Fibroblast of skin of left quadriceps (primary cell): ENCODE data around the gene FNDC10.

Source experiments
- DNase-seq, 2 experiments: peaks; one replicate each; pipeline ENCODE4 v3.0.0-alpha.2; 2013; ENCODE audit warnings: low read depth in 2 of 2

Gene FNDC10

DNA sequence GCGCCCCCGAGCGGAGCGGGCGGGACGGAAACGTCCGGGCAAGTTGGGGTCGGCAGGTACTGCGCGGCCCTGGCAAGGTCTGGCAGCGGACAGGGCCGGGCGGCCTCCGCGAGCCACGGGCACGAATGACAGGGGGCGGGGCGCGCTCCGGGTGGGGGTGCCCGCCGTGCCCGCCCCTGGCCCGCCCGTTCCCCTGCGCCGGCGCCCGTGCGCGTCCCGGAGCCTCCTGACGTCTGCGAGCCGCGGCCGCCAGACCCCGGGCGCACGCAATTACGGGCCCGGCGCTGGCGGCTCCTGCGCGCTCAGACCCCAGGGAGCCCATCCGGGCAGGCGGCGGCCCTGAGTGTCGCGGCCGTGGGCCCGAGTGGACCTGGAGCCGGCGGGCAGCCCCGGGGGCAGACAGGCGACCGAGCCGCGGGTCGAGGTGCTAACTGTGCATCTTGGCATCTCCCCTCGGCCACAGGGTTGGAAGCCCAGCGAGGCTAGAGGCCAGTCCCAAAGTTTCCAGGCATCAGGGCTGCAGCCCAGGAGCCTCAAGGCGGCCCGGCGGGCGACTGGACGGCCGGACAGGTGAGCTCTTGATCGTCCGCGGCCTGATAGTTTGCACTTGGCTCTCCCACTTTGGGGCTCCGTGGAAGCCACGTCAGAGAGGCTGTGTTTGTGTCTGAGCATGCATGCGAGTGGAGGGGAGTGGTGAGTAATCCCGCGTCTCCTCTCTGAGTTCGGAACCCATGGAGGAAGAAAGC is 16.3 kb upstream of the FNDC10 start:
- no peak for DNase-seq

DNA sequence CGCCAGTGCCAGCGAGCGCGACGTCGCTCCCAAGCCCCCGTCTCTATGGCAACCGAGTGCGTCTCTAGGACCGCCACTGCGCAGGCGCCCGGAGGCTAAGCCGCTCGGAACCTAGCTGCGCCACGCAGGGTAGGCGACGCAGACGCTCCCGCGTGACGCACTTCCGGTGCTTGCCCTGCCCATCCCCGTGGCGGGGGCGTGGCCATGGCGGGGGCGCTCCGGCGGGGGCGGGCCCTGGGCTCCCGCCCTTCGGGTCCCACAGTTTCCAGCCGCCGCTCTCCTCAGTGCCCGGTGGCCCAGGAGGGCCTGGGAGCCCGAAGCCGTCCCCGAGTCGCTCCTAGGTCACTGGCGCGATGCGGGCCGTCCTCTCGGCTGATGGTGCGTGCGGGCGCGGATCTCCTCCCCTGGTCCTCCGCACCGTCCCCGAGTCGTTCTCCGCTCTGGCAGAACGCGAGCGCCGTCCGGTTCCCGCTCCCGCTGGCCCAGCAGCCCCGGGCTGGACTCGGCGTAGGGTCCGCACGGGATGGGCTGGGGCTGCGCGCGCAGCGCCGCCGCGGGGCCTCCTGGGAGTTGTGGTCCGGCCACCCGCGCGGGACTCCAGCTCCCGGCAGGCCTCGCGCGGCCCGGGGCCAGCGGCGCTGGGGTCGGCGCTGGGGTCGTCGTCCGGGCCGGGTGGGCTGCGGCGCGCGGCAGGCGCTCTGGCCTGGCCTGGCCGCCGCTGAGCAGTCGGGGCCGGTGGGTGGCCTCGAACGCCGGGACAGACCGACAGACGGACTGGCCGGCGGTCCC is 15.5 kb upstream of the FNDC10 start, which contains the start of gene MIB2:
TSS of gene MIB2 (plus strand) at position 245 of the 789 bp plus-strand sequence. CDS start 7,953 bp downstream, outside the sequence.
- DNase-seq, result peak; percentile 88 to 89

DNA sequence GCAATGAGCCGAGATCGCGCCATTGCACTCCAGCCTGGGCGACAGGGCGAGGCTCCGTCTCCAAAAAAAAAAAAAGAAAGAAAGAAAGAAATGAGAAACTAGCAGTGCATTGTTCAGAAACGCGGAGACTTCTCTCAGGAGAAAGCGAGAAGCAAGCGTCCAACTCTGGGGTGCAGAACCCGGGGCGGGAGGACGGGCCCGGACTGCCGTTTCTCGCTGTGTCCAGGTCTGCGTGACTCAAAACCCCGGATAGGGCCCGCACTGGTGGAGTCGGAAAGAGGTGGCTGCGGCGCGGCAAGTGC is 15.0 kb upstream of the FNDC10 start:
- DNase-seq, result no peak

GRCh38 chr1:1614204-1614953 is 14.4 kb upstream of the FNDC10 start:
- DNase-seq, result peak in 1 of 2 experiments; percentile 6

DNA sequence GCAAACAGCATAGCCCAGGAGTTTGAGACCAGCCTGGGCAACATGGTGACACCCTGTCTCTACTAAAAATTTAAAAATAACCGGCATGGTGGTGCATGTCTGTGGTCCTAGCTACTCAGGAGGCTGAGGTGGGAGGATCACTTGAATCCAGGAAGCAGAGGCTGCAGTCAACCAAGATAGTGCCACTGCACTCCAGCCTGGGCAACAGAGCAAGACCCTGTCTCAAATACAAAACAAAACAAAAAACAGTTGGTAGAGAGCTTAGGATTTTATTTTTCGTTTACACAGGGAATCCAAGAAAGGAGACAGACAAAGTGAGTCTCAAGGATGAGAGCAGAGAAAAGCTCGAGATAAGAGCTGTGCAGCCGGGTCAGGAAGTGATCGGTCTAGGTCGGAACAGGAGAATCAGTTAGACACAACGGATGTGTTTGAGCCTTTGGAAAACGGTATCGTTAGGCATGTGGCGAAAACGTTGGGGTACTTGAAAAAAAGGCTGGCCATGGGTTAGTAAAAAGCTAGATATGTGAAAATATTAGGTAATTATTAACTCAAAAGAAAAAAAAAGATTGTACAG is 13.7 kb upstream of the FNDC10 start:
- no peak for DNase-seq

- DNase-seq, result no peak
Observed at GRCh38 chr1:1612104-1612400, 12.1 kb upstream of the FNDC10 start.

DNA sequence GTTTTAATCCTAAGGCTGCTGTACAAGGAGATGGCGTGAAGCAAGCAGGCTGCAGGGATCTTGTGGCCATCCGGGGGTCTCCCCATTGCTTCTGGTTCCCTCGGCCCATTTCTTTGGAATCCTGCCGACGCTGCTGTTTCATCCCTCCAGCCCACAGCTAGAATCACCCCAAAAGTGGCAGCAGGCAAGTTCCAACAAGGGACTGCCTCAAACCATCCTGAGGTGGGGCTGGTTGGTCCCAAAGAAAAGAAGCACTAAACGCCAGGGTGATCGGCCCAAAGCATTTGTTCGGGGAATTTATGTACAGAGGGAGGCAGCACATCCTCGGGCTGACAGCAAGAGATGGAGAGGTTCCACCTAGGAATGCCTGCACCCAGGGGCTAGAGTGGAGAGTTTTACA is 10.9 kb upstream of the FNDC10 start:
- no peak for DNase-seq

- DNase-seq, result no peak
Observed at GRCh38 chr1:1609822-1610485, 10.0 kb upstream of the FNDC10 start.

DNA sequence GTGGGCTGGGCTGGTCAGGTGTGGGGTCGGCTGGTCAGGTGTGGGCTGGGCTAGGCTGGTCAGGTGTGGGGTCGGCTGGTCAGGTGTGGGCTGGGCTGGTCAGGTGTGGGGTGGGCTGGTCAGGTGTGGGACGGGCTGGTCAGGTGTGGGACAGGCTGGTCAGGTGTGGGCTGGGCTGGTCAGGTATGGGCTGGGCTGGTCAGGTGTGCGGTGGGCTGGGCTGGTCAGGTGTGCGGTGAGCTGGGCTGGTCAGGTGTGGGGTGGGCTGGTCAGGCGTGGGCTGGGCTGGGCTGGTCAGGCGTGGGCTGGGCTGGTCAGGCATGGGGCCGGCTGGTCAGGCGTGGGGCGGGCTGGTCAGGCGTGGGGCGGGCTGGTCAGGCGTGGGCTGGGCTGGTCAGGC is 6.3 kb upstream of the FNDC10 start:
- DNase-seq, result no peak

DNA sequence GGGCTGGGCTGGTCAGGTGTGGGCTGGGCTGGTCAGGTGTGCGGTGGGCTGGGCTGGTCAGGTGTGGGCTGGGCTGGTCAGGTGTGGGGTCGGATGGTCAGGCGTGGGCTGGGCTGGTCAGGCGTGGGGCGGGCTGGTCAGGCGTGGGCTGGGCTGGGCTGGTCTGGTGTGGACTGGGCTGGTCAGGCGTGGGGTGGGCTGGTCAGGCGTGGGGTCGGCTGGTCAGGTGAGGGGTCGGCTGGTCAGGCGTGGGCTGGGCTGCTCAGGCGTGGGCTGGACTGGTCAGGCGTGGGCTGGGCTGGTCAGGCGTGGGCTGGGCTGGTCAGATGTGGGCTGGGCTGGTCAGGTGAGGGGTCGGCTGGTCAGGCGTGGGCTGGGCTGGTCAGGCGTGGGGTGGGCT is 5.8 kb upstream of the FNDC10 start:
- DNase-seq, result no peak

DNA sequence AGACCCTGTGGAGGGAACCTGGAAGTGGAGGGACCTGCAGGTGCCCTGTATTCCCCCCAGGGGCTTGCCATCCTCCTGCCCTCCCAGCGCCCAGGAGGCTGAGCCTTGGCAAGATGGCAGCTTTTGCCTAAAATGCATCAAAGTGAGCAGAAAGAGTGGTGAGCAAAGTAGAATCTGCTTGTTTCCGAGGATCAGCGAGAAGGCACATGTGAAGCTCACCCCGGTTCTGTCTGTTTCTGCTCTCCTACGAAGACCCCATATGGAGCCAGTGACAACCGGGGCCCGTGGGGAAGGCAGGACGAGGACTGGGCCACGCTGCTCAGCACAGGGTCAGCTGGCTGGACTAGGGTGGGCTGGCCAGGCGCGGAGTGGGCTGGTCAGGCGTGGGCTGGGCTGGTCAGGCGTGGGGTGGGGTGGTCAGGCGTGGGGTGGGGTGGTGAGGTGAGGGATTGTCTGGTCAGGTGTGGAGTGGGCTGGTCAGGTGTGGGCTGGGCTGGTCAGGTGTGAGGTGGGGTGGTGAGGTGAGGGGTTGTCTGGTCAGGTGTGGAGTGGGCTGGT is 5.2 kb upstream of the FNDC10 start:
- no peak for DNase-seq

- no peak for DNase-seq
Observed at GRCh38 chr1:1604374-1605033, 4.6 kb upstream of the FNDC10 start.

- DNase-seq, result no peak
Observed at GRCh38 chr1:1603671-1604373, 3.9 kb upstream of the FNDC10 start.

DNA sequence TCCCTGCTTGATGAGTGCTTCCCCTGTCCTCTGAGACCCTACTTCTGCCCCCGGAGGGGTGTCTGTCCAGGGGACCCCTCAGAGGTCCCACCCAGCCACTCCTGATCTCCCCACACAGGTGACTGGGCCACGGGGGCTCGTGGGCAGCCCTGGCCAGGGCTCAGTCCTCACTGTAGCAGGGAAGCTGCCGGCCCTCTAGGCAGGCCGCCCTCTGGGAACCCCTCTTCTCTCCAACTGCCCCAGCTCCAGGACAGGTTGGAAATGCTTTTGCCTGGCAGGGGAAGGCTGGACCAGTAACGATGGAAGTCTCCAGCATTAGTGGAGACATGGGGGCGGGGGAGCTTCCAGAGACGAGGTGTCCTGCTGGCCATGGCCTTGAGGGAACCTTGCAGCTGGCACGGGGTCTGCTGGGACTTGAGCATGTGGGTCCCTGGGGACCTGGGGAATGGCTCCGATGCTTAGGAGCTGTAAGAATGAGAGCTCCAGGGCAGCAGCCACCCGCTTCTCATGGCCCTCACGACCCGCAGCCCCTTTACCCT is 3.1 kb upstream of the FNDC10 start:
- DNase-seq, result no peak

DNA sequence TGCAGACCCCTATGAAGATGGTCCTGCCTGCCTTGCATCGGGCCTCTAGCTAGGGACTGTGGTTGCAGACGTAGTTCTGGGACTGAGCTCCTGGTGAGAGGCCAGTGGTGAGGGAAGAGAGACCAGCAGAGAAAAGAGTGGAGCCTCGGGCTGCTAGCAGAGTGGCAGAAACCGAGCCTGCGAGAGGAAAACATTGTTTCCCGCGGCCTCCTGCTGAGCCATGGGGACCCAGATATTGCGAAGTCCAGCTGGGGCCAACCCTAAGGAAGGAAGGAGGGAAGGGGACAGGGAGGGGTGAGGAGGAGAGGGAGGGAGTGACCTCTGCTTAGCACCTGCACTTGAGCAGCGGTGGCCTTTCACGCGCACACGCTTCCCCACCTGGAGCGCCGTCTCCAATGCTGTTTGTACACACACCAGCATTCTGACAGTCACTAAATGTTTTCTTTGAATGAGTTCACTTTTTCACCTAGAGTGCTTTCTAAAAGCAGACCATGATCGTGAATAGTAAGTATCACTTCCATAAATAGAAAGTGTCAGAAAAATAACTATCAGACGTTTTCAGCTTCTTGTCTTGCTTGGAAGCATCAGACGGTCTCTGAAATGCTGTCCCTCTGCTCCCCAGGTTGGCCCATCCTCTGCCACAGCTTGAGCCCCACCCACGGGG is 2.5 kb upstream of the FNDC10 start:
- no peak for DNase-seq

GRCh38 chr1:1601564-1602303 is 1.8 kb upstream of the FNDC10 start:
- no peak for DNase-seq

DNA sequence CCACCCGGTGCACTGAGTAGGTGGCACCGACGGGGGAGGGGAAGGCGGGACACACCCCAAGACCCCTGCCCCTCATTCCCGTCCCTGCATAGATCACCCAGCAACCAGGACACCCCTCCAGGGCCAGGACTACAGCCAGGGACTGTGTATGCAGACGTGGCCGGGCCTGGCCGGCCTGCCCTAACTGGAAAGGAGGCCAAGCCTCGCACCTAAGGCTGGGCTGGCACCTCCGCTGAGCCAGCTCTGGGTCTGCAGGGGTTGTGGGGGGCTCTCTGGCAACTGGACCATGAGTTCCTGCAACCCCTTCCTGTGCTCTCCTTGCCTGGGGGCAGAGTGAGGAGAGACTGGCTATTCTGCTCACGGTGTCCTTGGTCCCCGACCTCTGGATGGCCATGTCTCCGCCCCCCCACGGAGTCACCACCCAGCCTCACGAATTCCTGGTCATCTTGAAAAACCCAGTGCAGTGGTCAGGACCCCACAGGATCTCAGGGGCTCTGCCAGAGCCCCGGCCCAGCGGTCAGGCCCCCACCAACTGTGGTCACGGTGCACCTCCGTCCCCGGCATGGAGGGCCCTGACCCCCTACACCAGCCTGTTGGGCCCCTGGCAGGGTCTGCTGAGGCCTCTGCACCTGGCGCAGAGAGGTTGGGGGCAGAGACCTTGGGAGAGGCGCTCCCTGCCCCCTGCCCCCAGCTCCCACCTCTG is 1.1 kb upstream of the FNDC10 start:
- no peak for DNase-seq
